Body of pancreas (tissue), 4 donors: ENCODE results near the gene CREB5. TPM values are rescaled to one million over a fixed set of nuclear protein-coding genes. Genes with fewer than 3 reads are reported as not detected.

ENCODE experiments used
- ATAC-seq: fragments of 150-250 bp; one replicate; pipeline ENCODE4 v1.9.1; 2016
- DNase-seq, 4 donors: peaks; one replicate each; pipeline ENCODE4 v3.0.0-alpha.2; 2019
- H3K27ac ChIP-seq, 4 donors: fragments of 200-600 bp; sonication (generic); 1 replicate in 3 of 4; 2 replicates in 1 of 4; pipeline versions ENCODE4 v1.5.1 to v1.6.1; 2016 to 2019; ENCODE audit warnings: mild to moderate bottlenecking in 1 of 4, mixed read lengths in 1 of 4, moderate library complexity in 1 of 4
- H3K27me3 ChIP-seq, 2 donors: fragments of 200-600 bp; sonication (generic); one replicate each; pipeline ENCODE4 v1.6.0; 2016; ENCODE audit warnings: mild to moderate bottlenecking in 1 of 2
- H3K36me3 ChIP-seq, 2 donors: fragments of 200-600 bp; sonication (generic); replicated peaks in 1 of 2; 2 replicates each; pipeline ENCODE4 v1.5.1; 2016; ENCODE audit warnings: low read depth in 2 of 2; ENCODE audit not compliant: insufficient read depth in 1 of 2
- H3K4me1 ChIP-seq: fragments of 200-600 bp; sonication (generic); one replicate; pipeline ENCODE4 v1.6.0; 2016
- H3K4me3 ChIP-seq, 2 donors: fragments of 200-600 bp; sonication (generic); 1 replicate in 1 of 2; 2 replicates in 1 of 2; pipeline ENCODE4 v1.5.1; 2016 to 2019
- H3K9me3 ChIP-seq, 3 donors: fragments of 200-600 bp; sonication (generic); 1 replicate in 2 of 3; 2 replicates in 1 of 3; pipeline ENCODE4 v1.5.1; 2016
- CTCF ChIP-seq, 7 experiments: fragments of 450-650 bp in 4 of 7; fragments of 200-600 bp in 3 of 7; sonication (generic) in 3 of 7; IDR thresholded peaks; one replicate each; pipeline ENCODE4 v1.5.1; 2016 to 2019; ENCODE audit warnings: antibody characterized with exemption in 7 of 7
- POLR2A ChIP-seq, 3 donors: fragments of 450-650 bp; IDR thresholded peaks; one replicate each; pipeline ENCODE4 v1.6.1; 2016; ENCODE audit warnings: antibody characterized with exemption in 3 of 3, mild to moderate bottlenecking in 2 of 3
- WGBS, 2 donors: methylation state at CpG; one replicate each; pipeline ENCODE4 v1.1.5; 2017; 5-methylcytosine and 5-hydroxymethylcytosine counted together
- intact Hi-C: fragments of 100-400 bp; cut with DNase I; formaldehyde crosslinking; loops from one replicate; pipeline ENCODE4 v1.15.1; 2023
- total RNA-seq, 2 donors: library from RNA; depleted of rRNA; stranded (reverse); fragments of >200 nt; gene quantifications; one replicate each; pipeline ENCODE4 v1.1.0, GENCODE V29; 2016

Gene CREB5
- total RNA-seq, 2 donors from 2014 or later = 10.4 to 25.7 TPM

GRCh38 chr7:28800150-28800549 is 387.8 kb downstream of the CREB5 start:
- TF ChIP-seq CTCF (IDR thresholded peaks at IDR 0.05) (no peak), POLR2A (IDR thresholded peaks at IDR 0.05) (no peak)
- no peaks in the 10 kb centered on the region for H3K4me1 ChIP-seq
- 84 to 86% methylated on average over 7 of the region's 7 CpGs for WGBS, 2 donors
- ATAC-seq (no peak), DNase-seq (peak in 1 of 4 donors; percentile 50)
- no peaks in the 10 kb centered on the region for H3K9me3 ChIP-seq
- intact Hi-C loops = no loop called here
- no peak overlapping the region for H3K4me3 ChIP-seq
- H3K36me3 ChIP-seq = no peaks in the 10 kb centered on the region
- no peaks in the 10 kb centered on the region for H3K27me3 ChIP-seq
- H3K27ac ChIP-seq = no peak overlapping the region

- H3K27ac ChIP-seq = no peak overlapping the region
- H3K36me3 ChIP-seq = no peaks in the 10 kb centered on the region
- no peaks in the 10 kb centered on the region for H3K9me3 ChIP-seq
- DNase-seq = no peak
- no peak for ATAC-seq
- no peak for TF ChIP-seq CTCF (IDR thresholded peaks at IDR 0.05)
- TF ChIP-seq POLR2A (IDR thresholded peaks at IDR 0.05) = no peak
- H3K4me3 ChIP-seq = no peak overlapping the region
- WGBS, 2 donors = 75 to 83% methylated on average over 5 of the region's 5 CpGs
- H3K27me3 ChIP-seq = no peaks in the 10 kb centered on the region
- intact Hi-C loops = no loop called here
- H3K4me1 ChIP-seq = no peaks in the 10 kb centered on the region
These were observed 390.1 kb downstream of the CREB5 start for GRCh38 chr7:28802450-28802849.

GRCh38 chr7:28804157-28804556 is 391.8 kb downstream of the CREB5 start:
- Histone ChIP-seq H3K27ac (no peak overlapping the region), H3K4me1 (no peaks in the 10 kb centered on the region), H3K27me3 (no peaks in the 10 kb centered on the region), H3K36me3 (no peaks in the 10 kb centered on the region), H3K9me3 (no peaks in the 10 kb centered on the region), H3K4me3 (no peak overlapping the region)
- intact Hi-C loops = no loop called here
- TF ChIP-seq CTCF (IDR thresholded peaks at IDR 0.05) = no peak
- no peak for TF ChIP-seq POLR2A (IDR thresholded peaks at IDR 0.05)
- DNase-seq (no peak), ATAC-seq (no peak)
- 89 to 95% methylated on average over 8 of the region's 8 CpGs for WGBS, 2 donors

GRCh38 chr7:28804990-28805389 is 392.7 kb downstream of the CREB5 start:
- TF ChIP-seq CTCF (IDR thresholded peaks at IDR 0.05) (no peak), POLR2A (IDR thresholded peaks at IDR 0.05) (no peak)
- intact Hi-C loops = no loop called here
- Histone ChIP-seq H3K4me3 (no peak overlapping the region), H3K36me3 (no peaks in the 10 kb centered on the region), H3K27ac (no peak overlapping the region), H3K4me1 (no peaks in the 10 kb centered on the region), H3K27me3 (no peaks in the 10 kb centered on the region), H3K9me3 (no peaks in the 10 kb centered on the region)
- DNase-seq (no peak), ATAC-seq (no peak)
- 84 to 88% methylated on average over 4 of the region's 4 CpGs for WGBS, 2 donors

GRCh38 chr7:28806841-28807240 is 394.5 kb downstream of the CREB5 start:
- DNase-seq = no peak
- 80 to 84% methylated on average over 7 of the region's 7 CpGs for WGBS, 2 donors
- Histone ChIP-seq H3K27me3 (no peaks in the 10 kb centered on the region), H3K4me1 (no peaks in the 10 kb centered on the region), H3K9me3 (no peaks in the 10 kb centered on the region), H3K4me3 (no peak overlapping the region), H3K36me3 (no peaks in the 10 kb centered on the region), H3K27ac (no peak overlapping the region)
- TF ChIP-seq POLR2A (IDR thresholded peaks at IDR 0.05) = no peak
- no peak for TF ChIP-seq CTCF (IDR thresholded peaks at IDR 0.05)
- no peak for ATAC-seq
- intact Hi-C loops = no loop called here
